Measurements from ENCODE around the gene SEPTIN10. TPM values are rescaled to one million over a fixed set of nuclear protein-coding genes. Genes with fewer than 3 reads are reported as not detected.

The SEPTIN10 gene
- total RNA-seq, 4 donors from 2014 or later: 104 to 160 (median 118) TPM

DNA sequence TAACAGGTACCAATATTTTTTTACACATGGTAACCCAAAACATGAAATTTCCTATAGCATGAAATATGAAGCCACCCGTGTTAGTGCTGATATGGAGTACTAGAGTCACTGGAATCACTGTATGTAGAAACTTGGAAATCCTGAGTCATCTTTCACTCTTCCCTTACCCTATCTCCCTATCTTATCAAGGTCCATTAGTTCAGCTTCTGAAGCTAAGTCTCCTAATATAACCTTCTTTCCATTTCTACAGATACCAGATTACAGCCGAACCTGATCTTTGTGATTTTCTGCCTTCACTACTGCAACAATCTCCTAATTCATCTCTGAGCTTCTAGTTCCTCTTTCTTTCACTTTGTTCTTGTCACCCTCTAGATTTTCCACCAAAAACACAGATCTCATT lies 59.0 kb downstream of the SEPTIN10 start:
- no peaks in the 10 kb centered on the region for H3K27me3 ChIP-seq
- no peak overlapping the region for H3K27ac ChIP-seq
- H3K4me1 ChIP-seq: no peaks in the 10 kb centered on the region
- no peak for DNase-seq (ENCODE audit: low spot score in 2 of 2)
- TF ChIP-seq EP300 (IDR thresholded peaks at IDR 0.05) (no peak), CTCF (IDR thresholded peaks at IDR 0.05) (no peak), POLR2A (IDR thresholded peaks at IDR 0.05) (no peak)
- peaks cover 0 to 71% (median 0%) of the 10 kb centered on the region in 3 donors for H3K36me3 ChIP-seq
- H3K9me3 ChIP-seq: no peaks in the 10 kb centered on the region
- no peak overlapping the region for H3K4me3 ChIP-seq
- WGBS, 2 donors: 73 to 80% methylated on average over 2 of the region's 2 CpGs

GRCh38 chr2:109549016-109549590 lies 64.7 kb downstream of the SEPTIN10 start:
- Histone ChIP-seq H3K9me3 (no peaks in the 10 kb centered on the region), H3K27ac (peak overlapping the region in 2 of 4 donors; percentile 53 to 75), H3K4me1 (peaks cover 0 to 34% (median 0%) of the 10 kb centered on the region in 4 donors), H3K27me3 (no peaks in the 10 kb centered on the region), H3K36me3 (peaks cover 0 to 37% (median 0%) of the 10 kb centered on the region in 3 donors), H3K4me3 (no peak overlapping the region)
- WGBS, 2 donors: 48 to 52% methylated on average over 4 of the region's 4 CpGs
- no peak for DNase-seq (ENCODE audit: low spot score in 2 of 2)
- TF ChIP-seq EP300 (IDR thresholded peaks at IDR 0.05) (no peak), POLR2A (IDR thresholded peaks at IDR 0.05) (no peak), CTCF (IDR thresholded peaks at IDR 0.05) (no peak)

DNA sequence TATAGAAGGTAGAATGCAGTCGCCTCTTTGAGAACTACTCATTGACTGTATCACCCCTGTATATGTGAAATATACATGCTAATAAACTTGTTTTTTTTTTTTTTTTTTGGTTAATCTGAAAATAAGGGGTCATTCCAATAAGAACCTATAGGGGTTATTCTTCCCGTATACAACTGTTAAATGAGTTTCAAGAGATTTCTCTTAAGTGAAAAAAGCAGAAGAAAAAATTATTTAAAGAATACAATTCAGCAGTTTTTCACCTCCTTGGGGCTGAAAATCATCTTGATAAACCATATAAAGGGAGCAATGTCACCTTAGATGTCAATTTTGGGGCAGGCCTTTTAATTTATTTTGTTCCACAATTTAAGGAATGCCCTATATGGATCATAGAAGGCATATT lies 66.5 kb downstream of the SEPTIN10 start:
- peaks cover 0 to 19% (median 0%) of the 10 kb centered on the region in 3 donors for H3K36me3 ChIP-seq
- TF ChIP-seq CTCF (IDR thresholded peaks at IDR 0.05) (no peak), POLR2A (IDR thresholded peaks at IDR 0.05) (no peak), EP300 (IDR thresholded peaks at IDR 0.05) (no peak)
- 79 to 85% methylated on average over 2 of the region's 2 CpGs for WGBS, 2 donors
- H3K4me1 ChIP-seq: peaks cover 0 to 34% (median 0%) of the 10 kb centered on the region in 4 donors
- no peak overlapping the region for H3K4me3 ChIP-seq
- peak overlapping the region in 2 of 4 donors; percentile 45 to 58 for H3K27ac ChIP-seq
- H3K27me3 ChIP-seq: no peaks in the 10 kb centered on the region
- H3K9me3 ChIP-seq: no peaks in the 10 kb centered on the region
- DNase-seq (ENCODE audit: low spot score in 2 of 2): no peak

GRCh38 chr2:109545828-109546713 lies 67.7 kb downstream of the SEPTIN10 start:
- Histone ChIP-seq H3K27ac (peak overlapping the region in 1 of 4 donors; percentile 58), H3K9me3 (no peaks in the 10 kb centered on the region), H3K4me3 (no peak overlapping the region), H3K36me3 (peaks cover 0 to 18% (median 0%) of the 10 kb centered on the region in 3 donors), H3K4me1 (peaks cover 0 to 34% (median 0%) of the 10 kb centered on the region in 4 donors), H3K27me3 (no peaks in the 10 kb centered on the region)
- peak; percentile 82 to 94 (median 85) for TF ChIP-seq CTCF (IDR thresholded peaks at IDR 0.05)
- no peak for TF ChIP-seq EP300 (IDR thresholded peaks at IDR 0.05)
- peak; percentile 51 to 80 for DNase-seq (ENCODE audit: low spot score in 2 of 2)
- WGBS, 2 donors: 29 to 34% methylated on average over 10 of the region's 10 CpGs

- DNase-seq (ENCODE audit: low spot score in 2 of 2): no peak
- TF ChIP-seq CTCF (IDR thresholded peaks at IDR 0.05): no peak
- no peak for TF ChIP-seq POLR2A (IDR thresholded peaks at IDR 0.05)
- TF ChIP-seq EP300 (IDR thresholded peaks at IDR 0.05): no peak
- Histone ChIP-seq H3K4me3 (no peak overlapping the region), H3K9me3 (no peaks in the 10 kb centered on the region), H3K4me1 (peaks cover 0 to 16% (median 0%) of the 10 kb centered on the region in 4 donors), H3K27me3 (no peaks in the 10 kb centered on the region), H3K36me3 (peaks cover 0 to 23% (median 0%) of the 10 kb centered on the region in 3 donors), H3K27ac (no peak overlapping the region)
- 77 to 88% methylated on average over 6 of the region's 6 CpGs for WGBS, 2 donors
Measured at GRCh38 chr2:109542384-109542783, 71.4 kb downstream of the SEPTIN10 start.

Measured in tibial nerve (tissue), 4 donors.